ENCODE measurements around the gene HRAS. TPM values are rescaled to one million over a fixed set of nuclear protein-coding genes. Genes with fewer than 3 reads are reported as not detected.

The HRAS gene
- total and polyA plus RNA-seq, 4 donors: 20.5 to 133 (median 69.7) TPM

DNA sequence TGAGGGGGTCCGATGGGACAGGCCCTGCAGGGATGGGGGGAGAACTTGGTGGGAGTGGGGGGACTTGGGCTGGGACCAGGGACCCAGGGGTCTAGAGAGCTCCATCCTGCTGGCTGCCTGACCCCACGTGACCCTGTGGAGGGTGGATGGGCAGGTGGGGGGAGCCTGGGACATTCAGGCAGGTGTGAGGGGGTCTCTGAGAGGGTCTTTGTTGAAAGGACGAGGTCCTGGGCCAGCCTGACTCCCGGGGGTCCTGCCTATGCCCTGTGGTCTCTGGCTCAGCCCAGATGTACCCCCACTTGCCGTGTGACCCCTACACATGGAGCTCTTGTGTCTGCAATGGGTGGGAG, 9.4 kb upstream of the HRAS start:
- no peak for TF ChIP-seq CTCF (IDR thresholded peaks at IDR 0.05; ENCODE audit: control extremely low read depth, extremely low read depth)
- no peak for ATAC-seq (ENCODE audit: insufficient read depth, low FRiP score)
- H3K27me3 ChIP-seq (ENCODE audit: control insufficient read depth in 3 of 3, insufficient read depth in 3 of 3, low read length in 2 of 3): no peaks in the 10 kb centered on the region
- H3K36me3 ChIP-seq (ENCODE audit: control insufficient read depth in 4 of 4, insufficient read depth in 4 of 4, low read length in 4 of 4): no peaks in the 10 kb centered on the region
- H3K4me3 ChIP-seq: no peak overlapping the region
- DNase-seq: no peak
- 87 to 88% methylated on average over 5 of the region's 5 CpGs for WGBS, 2 donors
- no peak overlapping the region for H3K9ac ChIP-seq (ENCODE audit: insufficient read depth in 1 of 2, low read length in 2 of 2)
- no peaks in the 10 kb centered on the region for H3K4me1 ChIP-seq (ENCODE audit: control insufficient read depth in 5 of 5, insufficient read depth in 5 of 5, low read length in 5 of 5)
- no peaks in the 10 kb centered on the region for H3K9me3 ChIP-seq (ENCODE audit: control insufficient read depth in 4 of 4, insufficient read depth in 3 of 4, low read length in 3 of 4)
- H3K27ac ChIP-seq (ENCODE audit: low read depth in 1 of 2, low read length in 1 of 2): no peak overlapping the region

DNA sequence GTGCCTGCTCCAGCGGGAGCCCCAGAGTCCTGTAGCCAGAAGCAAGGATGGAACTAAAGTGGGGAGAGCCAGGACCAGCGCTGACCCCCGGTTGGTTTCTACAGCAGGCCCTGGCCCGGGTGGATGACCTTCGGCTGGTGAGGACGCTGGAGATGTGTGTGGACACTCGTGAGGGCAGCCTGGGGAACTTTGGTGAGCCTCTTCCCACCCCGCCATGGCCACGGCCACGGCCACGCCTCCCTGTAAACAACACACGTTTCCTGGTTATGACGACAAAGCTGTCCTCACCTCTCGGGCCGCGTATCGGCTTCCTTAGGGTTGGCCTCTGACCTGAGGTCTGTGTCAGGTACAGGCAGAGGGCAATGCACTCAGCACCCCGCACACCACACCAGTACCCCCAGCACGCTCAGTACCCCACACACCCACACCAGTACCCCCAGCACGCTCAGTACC, 6.1 kb upstream of the HRAS start:
- Histone ChIP-seq H3K9ac (ENCODE audit: insufficient read depth in 1 of 2, low read length in 2 of 2) (no peak overlapping the region), H3K36me3 (ENCODE audit: control insufficient read depth in 4 of 4, insufficient read depth in 4 of 4, low read length in 4 of 4) (no peaks in the 10 kb centered on the region), H3K27ac (ENCODE audit: low read depth in 1 of 2, low read length in 1 of 2) (no peak overlapping the region), H3K9me3 (ENCODE audit: control insufficient read depth in 4 of 4, insufficient read depth in 3 of 4, low read length in 3 of 4) (peaks cover 0 to 2% (median 0%) of the 10 kb centered on the region in 4 donors), H3K4me3 (no peak overlapping the region), H3K4me1 (ENCODE audit: control insufficient read depth in 5 of 5, insufficient read depth in 5 of 5, low read length in 5 of 5) (peaks cover 0 to 12% (median 6%) of the 10 kb centered on the region in 5 donors), H3K27me3 (ENCODE audit: control insufficient read depth in 3 of 3, insufficient read depth in 3 of 3, low read length in 2 of 3) (peaks cover 0 to 10% (median 9%) of the 10 kb centered on the region in 3 donors)
- no peak for TF ChIP-seq CTCF (IDR thresholded peaks at IDR 0.05; ENCODE audit: control extremely low read depth, extremely low read depth)
- WGBS, 2 donors: 88 to 95% methylated on average over 19 to 20 of the region's 20 CpGs
- DNase-seq (no peak), ATAC-seq (ENCODE audit: insufficient read depth, low FRiP score) (no peak)

GRCh38 chr11:540583-541432, 5.4 kb upstream of the HRAS start:
- WGBS, 2 donors: 92 to 94% methylated on average over 23 of the region's 23 CpGs
- DNase-seq (peak in 1 of 3 donors; percentile 11), ATAC-seq (ENCODE audit: insufficient read depth, low FRiP score) (no peak)
- Histone ChIP-seq H3K27me3 (ENCODE audit: control insufficient read depth in 3 of 3, insufficient read depth in 3 of 3, low read length in 2 of 3) (peaks cover 0 to 11% (median 10%) of the 10 kb centered on the region in 3 donors), H3K9me3 (ENCODE audit: control insufficient read depth in 4 of 4, insufficient read depth in 3 of 4, low read length in 3 of 4) (peaks cover 0 to 2% (median 0%) of the 10 kb centered on the region in 4 donors), H3K27ac (ENCODE audit: low read depth in 1 of 2, low read length in 1 of 2) (no peak overlapping the region), H3K4me3 (no peak overlapping the region), H3K9ac (ENCODE audit: insufficient read depth in 1 of 2, low read length in 2 of 2) (no peak overlapping the region), H3K36me3 (ENCODE audit: control insufficient read depth in 4 of 4, insufficient read depth in 4 of 4, low read length in 4 of 4) (no peaks in the 10 kb centered on the region), H3K4me1 (ENCODE audit: control insufficient read depth in 5 of 5, insufficient read depth in 5 of 5, low read length in 5 of 5) (peaks cover 0 to 15% (median 6%) of the 10 kb centered on the region in 5 donors)
- TF ChIP-seq CTCF (IDR thresholded peaks at IDR 0.05; ENCODE audit: control extremely low read depth, extremely low read depth): no peak

All from lung (tissue), 12 donors.